Adipose tissue (tissue), 3 donors: ENCODE results near the gene NSUN6. TPM values are rescaled to one million over a fixed set of nuclear protein-coding genes. Genes with fewer than 3 reads are reported as not detected.

ENCODE experiments used
- H3K27ac ChIP-seq: one replicate; pipeline ENCODE4 v1.5.1; 2013; ENCODE audit warnings: low read depth, low read length
- WGBS, 3 donors: extraction: QIAGEN DNeasy Blood & Tissue Kit; methylation state at CpG; one replicate each; pipeline ENCODE4 v1.1.7; 2013; 5-methylcytosine and 5-hydroxymethylcytosine counted together
- polyA plus RNA-seq, 3 donors: library from polyadenylated mRNA; stranded (reverse); fragments of 200-250 nt; gene quantifications; one replicate each; pipeline ENCODE4 v1.2.3, GENCODE V29; 2013
- donor health status: healthy with polysubstance abuse.
- donor health status: Bipolar disorder and iron deficiency.
- donor health status: healthy.

Gene NSUN6
- polyA plus RNA-seq, 3 donors, result 4.1 to 7.0 (median 6.3) TPM

DNA sequence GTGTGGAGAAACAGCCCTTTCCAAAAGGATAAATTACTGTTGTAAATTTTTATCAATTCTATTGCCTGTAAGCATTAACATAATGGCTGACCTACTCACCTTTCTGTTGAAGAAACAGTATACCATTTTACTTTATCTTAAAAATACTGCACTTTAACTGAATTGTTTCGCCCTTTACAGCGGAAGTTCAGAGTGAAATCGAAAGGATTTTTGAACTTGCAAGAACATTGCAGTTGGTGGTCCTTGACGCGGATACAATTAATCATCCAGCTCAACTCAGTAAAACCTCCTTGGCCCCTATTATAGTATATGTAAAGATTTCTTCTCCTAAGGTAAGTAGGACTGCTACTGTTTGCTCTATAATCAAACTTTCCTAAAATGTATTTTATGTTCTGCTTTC lies 117.5 kb downstream of the NSUN6 start:
- WGBS, 3 donors, result 82% methylated on average over 5 of the region's 5 CpGs
- H3K27ac ChIP-seq, result no peak overlapping the region

DNA sequence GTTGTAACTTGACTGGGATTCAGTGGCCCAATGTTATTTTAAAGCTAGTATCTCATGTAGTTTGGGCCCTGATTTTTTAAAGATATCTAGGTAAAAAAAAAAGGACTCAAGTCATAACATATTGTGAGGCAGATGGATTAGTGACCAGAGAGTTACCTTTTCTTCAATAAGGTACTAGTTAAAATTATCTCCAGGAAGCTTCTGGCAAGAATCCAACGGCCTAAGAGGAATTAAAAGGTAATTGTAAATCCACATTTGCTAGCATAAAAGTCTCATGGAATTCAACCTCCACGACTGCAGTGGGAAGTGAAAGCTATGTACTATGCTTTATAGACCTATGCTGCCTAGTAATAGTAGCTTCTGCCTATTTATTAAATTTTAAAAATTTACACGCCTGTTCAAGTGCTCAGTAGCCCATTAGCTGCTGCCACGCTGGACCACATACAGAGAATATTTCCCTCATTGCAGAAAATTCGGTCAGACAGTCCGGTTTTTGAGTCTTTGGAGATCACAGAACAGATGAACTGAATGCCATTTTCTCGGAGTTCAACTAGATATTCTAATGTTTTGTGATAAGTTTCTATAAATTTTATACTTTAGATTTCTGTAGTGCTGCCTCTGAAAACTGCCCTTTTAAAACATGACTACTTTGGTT lies 118.4 kb downstream of the NSUN6 start:
- no peak overlapping the region for H3K27ac ChIP-seq
- WGBS, 3 donors, result 81 to 86% (median 84%) methylated on average over 7 of the region's 7 CpGs

DNA sequence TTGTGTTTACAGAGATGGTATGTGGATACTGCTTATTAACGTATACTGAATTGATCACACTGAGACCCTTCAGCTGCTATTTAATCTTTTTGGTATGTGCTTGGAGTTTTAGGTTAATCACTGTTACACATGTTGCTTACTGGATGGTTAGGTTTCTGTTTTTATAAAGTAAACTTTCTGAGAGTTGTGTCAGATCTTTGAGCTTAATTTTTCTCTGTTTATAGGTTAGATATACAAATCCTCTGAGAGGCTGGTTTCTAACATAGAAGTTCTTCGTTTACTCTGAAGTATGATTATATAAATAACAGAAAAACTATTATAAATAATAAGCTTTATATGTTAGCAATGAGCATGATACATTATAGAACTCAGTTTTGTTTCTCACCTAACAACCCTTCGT lies 123.1 kb downstream of the NSUN6 start:
- 83 to 91% (median 83%) methylated on average over 3 of the region's 3 CpGs for WGBS, 3 donors
- H3K27ac ChIP-seq, result no peak overlapping the region

DNA sequence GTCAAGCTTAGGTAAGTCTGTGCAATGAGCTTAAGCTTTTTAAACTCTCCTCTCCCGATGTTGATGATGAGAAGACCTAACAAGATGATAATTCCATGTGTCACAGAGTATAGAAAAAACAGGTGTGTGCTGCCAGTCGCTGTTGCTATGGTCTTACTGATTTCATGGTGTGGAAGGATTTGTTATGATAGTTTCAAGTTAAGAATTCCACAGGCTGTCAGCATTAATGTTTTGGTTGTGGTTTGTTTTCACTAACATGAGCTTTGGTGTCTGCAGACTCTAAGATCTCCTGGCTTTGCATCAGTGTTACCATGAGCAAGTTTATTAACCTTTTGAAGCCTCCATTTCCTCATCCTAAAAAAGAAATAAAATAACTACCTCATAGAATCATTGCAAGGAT lies 123.7 kb downstream of the NSUN6 start:
- 64 to 85% (median 68%) methylated on average over 2 of the region's 2 CpGs for WGBS, 3 donors
- no peak overlapping the region for H3K27ac ChIP-seq

DNA sequence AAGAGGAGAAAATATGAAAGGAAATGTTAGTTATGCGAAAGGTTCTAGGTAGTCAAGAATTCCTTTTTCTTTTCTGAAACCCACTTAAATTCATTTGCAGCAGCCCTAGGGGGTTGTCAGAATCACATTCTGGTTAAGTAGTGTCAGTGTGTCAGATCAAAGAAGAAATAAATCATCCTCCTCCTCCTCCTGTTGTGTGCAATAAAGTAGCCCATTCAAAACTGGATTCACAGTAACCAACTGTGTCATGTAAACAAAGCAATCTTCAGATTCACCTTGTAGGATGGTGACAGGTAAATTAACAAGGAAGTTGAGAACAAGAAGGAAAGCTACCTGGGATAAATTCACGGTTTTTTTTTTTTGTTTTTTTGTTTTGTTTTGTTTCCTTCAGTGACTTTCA lies 127.5 kb downstream of the NSUN6 start:
- WGBS, 3 donors, result 67 to 87% (median 79%) methylated on average over 2 of the region's 2 CpGs
- no peak overlapping the region for H3K27ac ChIP-seq

DNA sequence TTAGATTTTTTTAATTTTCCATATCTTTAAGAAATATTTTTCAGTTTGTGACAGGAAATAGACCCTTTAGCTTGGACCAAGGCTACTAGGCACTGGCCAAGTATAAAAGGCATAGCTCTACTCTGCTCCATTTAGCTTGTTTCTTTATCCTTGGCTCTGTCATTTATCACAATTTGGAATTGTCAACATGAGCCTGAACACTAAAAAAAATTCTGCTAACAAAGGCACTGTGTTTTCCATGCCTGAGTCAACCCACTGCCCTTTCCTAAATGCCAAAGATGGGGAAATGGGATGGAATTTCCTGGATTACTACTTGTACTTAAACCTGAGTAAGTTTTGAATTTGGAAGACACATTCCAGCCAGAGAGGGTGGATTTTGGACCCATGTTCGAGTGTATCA lies 128.4 kb downstream of the NSUN6 start:
- 59 to 71% (median 68%) methylated on average over 1 of the region's 1 CpG for WGBS, 3 donors
- H3K27ac ChIP-seq, result no peak overlapping the region

DNA sequence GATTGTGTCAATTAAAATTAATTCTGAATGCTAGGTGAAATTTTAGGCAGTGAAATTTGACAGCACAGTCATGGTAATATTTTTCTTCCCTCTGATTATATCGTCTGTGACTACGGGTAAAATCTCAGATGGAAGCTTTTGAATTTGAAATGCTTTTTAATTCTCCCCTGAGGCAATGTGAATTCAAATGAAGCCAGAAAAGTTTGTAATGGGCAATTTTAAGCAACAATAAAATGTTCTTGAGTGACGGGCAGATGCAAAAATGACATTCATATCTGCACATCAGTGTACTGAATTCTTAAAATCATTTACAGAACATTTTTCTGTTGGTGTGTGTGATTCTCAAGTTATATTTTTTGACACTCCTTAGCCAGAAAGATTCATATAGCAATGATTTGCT lies 134.5 kb downstream of the NSUN6 start:
- no peak overlapping the region for H3K27ac ChIP-seq
- 85 to 92% (median 90%) methylated on average over 3 of the region's 3 CpGs for WGBS, 3 donors

DNA sequence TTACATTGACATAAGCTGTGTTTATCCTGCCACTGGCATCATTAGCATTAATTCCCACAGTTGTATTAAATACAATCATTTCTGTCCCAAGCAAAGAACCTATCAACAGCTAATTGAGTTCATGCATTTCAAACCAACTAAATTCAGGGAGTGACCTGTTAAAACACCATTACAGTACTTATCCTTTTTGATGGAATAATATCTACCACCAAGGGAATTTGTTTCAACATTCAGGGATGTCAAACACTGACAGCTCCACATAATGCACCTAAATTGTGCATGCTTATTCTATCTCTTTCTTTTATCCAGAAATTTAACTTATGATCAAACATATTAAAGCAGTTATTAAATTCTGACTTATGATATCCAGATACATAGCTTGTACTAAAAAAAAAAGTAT lies 136.8 kb downstream of the NSUN6 start:
- no peak overlapping the region for H3K27ac ChIP-seq

DNA sequence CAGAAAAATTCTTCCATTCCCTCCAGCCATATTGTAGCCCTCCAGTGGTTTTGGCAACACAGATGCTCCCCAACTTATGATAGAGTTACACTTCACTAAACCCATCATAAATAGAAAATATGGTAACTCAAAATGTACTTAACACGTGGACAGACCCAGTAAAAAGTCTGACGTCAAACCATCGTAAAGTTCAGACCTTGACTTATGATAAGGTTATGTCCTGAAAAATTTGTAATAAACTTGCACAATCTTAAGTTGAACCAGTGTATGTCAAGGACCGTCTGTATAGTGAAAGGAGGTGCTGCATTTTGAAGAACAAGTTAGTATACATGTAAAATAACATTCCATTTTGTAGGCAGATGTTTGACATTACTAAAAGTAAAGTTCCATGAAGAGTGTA lies 142.8 kb downstream of the NSUN6 start:
- no peak overlapping the region for H3K27ac ChIP-seq
- 81 to 89% (median 88%) methylated on average over 4 of the region's 4 CpGs for WGBS, 3 donors

DNA sequence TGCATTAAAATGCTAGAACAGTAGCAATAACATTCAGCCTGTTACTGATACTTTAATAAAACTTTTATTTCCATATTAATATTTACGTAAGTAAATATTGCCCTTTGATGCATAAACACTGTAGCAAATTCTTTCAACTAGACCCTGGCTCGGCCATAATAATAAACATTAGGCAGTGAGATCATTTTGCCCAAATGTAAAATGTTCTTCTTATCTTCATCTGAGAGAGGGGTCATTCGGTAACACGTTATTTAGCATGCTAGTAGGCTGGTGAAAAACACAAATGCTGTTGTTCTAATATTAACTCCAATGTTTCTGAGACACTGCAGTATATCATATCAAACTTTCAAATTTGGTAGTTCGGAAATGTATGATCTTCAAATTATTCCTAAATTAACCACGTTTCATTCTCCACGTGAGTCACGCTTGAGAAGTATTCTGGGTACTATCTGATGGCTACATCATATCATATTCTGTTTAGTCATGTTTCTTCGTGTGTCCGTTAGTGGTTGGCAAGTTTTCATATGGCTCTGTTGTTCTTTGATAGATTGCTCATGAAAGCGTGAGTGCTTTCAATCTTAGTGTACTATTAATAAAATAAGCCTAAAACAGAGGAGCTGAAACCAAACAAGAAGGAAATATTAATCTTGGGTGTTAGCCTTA lies 145.8 kb downstream of the NSUN6 start:
- no peak overlapping the region for H3K27ac ChIP-seq
- WGBS, 3 donors, result 69 to 79% (median 76%) methylated on average over 11 of the region's 11 CpGs

DNA sequence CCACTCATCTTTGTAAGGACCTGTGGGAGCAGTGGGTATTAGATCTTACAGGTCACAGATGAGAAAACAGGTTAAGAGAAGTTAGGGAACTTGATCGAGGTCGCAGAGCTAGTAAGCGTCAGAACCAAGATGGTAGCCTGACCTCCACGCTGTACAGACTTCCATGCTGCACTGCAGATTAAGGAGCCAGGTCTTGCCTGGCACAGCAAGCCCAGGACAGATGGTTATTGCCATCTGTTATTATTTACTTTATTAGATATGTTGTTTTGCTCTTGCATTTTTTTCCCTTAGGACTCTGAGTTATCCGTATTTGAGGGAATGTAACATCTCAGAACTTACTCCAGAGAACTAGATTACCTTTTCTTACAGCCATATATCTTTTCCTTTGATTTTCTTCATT lies 147.2 kb downstream of the NSUN6 start:
- 92 to 93% (median 93%) methylated on average over 5 of the region's 5 CpGs for WGBS, 3 donors
- H3K27ac ChIP-seq, result no peak overlapping the region

DNA sequence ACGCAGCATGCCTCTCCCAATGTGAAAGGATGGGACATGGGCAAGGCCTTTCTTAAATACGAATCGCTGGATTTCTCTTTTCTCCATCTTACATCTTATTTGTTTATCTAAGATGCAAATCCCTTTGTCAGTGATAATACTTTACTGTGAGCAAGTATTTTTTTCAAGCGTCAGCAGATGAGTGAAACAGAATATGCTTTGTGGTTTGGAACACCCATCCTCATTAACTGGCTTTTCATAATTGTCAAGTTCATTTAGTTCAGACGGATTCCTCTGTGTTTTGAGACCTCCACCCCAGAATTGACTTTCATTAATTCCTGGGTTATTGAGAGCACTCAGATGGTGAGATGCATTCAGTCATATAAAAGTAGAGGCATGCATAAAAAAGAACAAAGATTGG lies 149.8 kb downstream of the NSUN6 start:
- WGBS, 3 donors, result 73 to 85% (median 85%) methylated on average over 5 of the region's 5 CpGs

DNA sequence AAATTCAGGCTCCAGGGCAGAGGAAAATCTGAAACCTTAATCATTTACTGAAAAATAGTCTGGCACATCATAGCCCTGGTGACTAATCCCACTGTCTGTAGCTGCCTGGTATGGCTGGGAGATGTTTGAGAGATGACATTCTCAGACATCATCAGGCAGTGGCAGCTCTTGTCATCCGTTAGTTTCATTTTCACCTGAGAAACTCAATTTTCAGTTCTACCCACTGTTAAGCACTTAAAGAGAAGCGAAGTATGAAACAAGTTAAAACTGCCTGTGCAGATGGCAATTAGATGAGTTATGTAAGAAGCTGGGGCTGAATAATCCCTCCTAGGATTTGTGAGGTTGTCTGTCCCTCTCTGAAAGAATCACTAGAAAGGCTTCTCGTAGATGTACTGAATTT lies 150.2 kb downstream of the NSUN6 start:
- 90 to 97% (median 90%) methylated on average over 3 of the region's 3 CpGs for WGBS, 3 donors
- no peak overlapping the region for H3K27ac ChIP-seq

More for the DNA sequence above, 149.8 kb downstream of the NSUN6 start:
- H3K27ac ChIP-seq, result no peak overlapping the region

DNA sequence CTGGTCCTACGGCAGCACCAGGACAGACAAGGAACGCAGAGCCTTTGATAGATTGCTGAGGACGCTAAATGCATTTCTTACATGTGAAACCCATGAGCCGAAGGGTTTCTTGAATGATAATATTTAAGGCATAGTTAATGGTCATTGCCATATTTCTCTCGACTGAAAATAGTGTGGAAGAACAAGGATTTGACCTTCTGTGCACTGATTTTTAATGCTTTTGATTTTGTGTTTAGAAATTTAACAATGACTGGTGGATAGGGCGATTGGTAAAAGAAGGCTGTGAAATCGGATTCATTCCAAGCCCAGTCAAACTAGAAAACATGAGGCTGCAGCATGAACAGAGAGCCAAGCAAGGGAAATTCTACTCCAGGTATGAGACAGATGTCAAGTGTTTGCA lies 150.8 kb downstream of the NSUN6 start:
- H3K27ac ChIP-seq, result no peak overlapping the region
- 84 to 89% (median 87%) methylated on average over 7 of the region's 7 CpGs for WGBS, 3 donors

DNA sequence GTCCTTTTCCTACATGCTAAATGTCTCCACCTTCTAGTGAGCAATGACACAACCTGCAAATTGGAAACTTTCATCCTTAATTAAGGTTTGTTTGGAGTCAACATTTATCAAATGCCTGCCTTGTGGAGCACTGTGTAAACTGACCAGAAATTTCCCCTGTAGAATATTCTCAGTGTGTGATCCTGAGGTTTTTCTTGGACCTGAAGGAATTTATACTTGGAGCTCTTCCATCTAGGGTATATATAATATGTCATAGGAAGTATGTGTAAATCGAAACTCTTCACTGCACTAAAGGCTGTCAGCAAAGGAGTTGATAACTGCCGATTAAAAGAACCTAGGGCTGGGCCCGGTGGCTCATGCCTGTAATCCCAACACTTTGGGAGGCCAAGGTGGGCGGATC lies 152.4 kb downstream of the NSUN6 start:
- WGBS, 3 donors, result 79 to 80% (median 79%) methylated on average over 4 of the region's 4 CpGs
- no peak overlapping the region for H3K27ac ChIP-seq

DNA sequence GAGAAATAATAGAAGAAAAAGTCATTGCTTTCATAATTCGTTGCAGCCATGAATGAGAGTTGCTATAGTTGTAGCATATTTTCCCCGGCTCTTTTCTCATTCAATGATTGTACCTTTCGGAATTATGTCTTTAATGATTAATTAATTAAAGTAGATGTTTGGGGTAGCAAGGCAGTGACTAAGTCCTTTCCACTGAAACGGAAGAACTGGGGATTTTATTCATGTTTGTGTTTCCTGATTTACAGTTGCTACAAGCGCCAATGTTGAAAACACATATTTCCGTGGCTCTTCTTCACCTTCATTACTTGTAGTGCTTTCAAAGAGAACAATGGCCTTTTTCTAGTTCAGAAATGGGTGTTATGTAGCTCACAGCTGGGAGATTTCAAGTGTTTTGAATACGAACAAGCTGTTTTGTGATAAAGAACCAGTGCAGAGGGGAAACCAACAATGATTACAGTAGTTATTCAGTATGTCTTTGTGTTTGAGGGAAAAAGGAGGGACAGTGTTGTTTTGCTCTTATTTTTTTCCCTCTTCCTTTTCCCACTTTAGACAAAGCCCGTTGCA lies 153.5 kb downstream of the NSUN6 start:
- no peak overlapping the region for H3K27ac ChIP-seq
- 72 to 84% (median 79%) methylated on average over 8 of the region's 8 CpGs for WGBS, 3 donors
